ENCODE results near the gene WAC.
"Not testable (repeated sequence)": the region's sequence is repeated elsewhere in the genome, so short reads cannot be mapped to it uniquely, and the experiment has no call there.

Gene WAC

GRCh38 chr10:28560617-28561016, 27.7 kb downstream of the WAC start:
- in situ Hi-C loops (cut with MboI; ENCODE audit: low sequenced_read_pairs), result no loop called here

- in situ Hi-C loops (cut with MboI; ENCODE audit: low sequenced_read_pairs), result no loop called here
Measured at GRCh38 chr10:28561531-28561930, 28.6 kb downstream of the WAC start.

- in situ Hi-C loops (cut with MboI; ENCODE audit: low sequenced_read_pairs), result no loop called here
Measured at GRCh38 chr10:28564905-28565304, 32.0 kb downstream of the WAC start.

DNA sequence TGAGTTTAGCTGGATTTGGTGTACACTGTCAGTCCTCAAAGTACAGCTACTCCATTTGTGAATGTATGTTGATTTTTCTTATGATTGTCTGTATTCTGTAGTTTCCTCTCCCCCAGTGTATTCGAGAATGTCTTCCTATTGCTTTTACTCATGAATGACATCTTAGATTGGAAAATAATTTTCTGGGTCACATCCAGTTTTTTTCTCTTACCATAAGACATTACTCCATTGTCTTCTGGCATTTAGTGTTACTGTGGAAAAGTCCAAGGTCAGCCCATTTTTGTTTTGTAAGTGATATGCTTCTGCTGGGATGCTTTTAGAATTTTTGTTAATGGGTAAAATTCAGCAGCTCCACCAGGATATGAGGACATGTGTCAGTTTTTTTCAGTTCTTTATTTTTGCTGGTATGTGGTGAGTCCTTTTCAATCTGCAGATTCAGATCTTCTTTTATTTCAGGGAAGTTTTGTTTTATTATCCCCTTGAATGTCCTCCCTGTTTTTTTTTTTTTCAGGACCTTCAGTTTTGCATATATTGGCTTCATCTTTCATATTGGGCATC, 33.6 kb downstream of the WAC start:
- in situ Hi-C loops (cut with MboI; ENCODE audit: low sequenced_read_pairs), result no loop called here

DNA sequence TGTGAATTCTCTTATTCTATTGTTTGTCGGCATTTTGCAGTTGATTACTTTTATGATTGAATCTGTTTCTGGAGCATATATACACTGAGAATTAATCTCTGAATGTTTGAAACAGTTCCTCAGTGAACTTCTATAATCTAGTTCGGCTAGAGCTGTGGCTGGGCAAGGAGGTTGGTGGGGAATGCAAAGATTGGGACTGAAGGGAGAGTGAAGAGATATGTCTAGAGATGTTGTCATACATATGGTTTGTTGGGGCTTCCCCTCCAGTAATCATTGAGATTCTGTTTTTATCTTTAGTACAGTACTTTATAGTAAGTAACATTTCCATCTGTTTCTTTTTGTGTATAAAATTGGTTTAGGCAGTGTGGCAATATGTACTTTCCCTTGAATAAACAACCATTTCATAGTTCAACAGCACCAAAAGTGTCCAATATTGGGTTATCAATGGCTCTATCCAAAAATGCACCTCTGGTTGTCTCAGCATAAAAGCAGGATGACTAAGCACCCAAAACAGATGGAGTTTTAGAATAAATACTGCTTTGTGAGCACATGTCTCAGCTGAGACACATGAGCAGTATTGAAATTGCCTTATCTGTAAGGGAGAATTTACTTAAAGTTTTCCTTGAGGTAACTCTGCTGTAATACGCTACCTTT, 36.7 kb downstream of the WAC start:
- in situ Hi-C loops (cut with MboI; ENCODE audit: low sequenced_read_pairs), result no loop called here

DNA sequence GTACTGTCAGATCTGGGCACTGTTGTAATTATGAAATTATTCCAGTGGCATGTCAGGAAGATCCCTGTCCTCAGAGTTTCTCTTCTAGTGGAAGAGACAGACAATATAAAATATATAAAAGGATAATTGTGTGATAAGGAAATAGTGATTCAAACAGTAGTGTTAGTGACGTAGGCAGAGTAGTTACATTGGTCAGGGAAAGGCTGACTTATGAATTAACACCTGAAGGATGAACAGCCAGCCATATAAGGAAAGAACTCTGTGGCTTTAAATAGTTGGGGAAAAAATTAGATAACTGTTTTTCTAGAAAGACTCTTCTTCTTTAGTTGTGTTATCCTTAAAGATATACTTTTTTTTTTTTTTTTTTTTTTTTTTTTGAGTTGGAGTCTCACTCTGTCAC, 37.7 kb downstream of the WAC start:
- in situ Hi-C loops (cut with MboI; ENCODE audit: low sequenced_read_pairs), result no loop called here

DNA sequence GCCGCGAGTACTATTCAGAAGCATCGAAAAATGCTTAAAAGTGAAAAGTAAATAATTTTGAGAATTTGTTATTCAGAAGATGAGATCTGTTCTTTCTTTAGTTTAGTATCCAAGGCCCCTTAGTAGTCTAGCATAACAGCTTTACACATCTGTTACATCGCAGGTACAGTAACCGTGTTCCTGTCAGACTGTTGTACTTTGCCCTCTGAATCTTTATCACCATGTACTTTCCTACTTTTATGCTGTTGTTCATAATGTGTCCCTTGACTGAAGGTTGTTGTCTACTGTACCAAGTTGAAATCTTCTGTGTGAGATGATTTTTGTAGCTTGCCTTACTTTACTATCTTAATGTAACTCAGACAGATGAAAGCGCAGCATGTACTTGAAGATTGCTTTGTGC, 38.3 kb downstream of the WAC start:
- in situ Hi-C loops (cut with MboI; ENCODE audit: low sequenced_read_pairs), result no loop called here

- in situ Hi-C loops (cut with MboI; ENCODE audit: low sequenced_read_pairs), result not testable (repeated sequence)
Measured at GRCh38 chr10:28574214-28574613, 41.3 kb downstream of the WAC start.

DNA sequence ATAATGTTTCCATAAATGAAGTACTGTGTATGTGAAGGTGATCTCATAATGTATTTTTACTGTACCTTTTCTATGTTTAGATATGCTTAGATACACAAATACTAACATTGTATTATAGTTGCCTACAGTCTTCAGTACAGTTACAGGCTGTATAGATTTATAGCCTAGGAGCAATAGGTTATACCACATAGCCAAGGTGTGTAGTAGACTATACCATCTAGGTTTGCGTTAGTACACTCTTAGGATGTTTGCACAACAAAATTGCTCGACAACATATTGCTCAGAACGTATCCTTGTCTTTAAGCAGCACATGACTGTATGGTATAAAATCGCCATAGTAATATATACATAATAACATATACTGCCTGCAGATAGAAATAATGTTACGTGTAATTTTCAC, 42.9 kb downstream of the WAC start:
- in situ Hi-C loops (cut with MboI; ENCODE audit: low sequenced_read_pairs), result no loop called here

- in situ Hi-C loops (cut with MboI; ENCODE audit: low sequenced_read_pairs), result no loop called here
Measured at GRCh38 chr10:28577506-28577905, 44.6 kb downstream of the WAC start.

GRCh38 chr10:28578454-28578853, 45.5 kb downstream of the WAC start:
- in situ Hi-C loops (cut with MboI; ENCODE audit: low sequenced_read_pairs), result no loop called here

- in situ Hi-C loops (cut with MboI; ENCODE audit: low sequenced_read_pairs), result no loop called here
Measured at GRCh38 chr10:28580825-28581224, 47.9 kb downstream of the WAC start.

GRCh38 chr10:28581916-28582315, 49.0 kb downstream of the WAC start:
- in situ Hi-C loops (cut with MboI; ENCODE audit: low sequenced_read_pairs), result no loop called here

GRCh38 chr10:28585076-28585475, 52.2 kb downstream of the WAC start:
- in situ Hi-C loops (cut with MboI; ENCODE audit: low sequenced_read_pairs), result no loop called here

DNA sequence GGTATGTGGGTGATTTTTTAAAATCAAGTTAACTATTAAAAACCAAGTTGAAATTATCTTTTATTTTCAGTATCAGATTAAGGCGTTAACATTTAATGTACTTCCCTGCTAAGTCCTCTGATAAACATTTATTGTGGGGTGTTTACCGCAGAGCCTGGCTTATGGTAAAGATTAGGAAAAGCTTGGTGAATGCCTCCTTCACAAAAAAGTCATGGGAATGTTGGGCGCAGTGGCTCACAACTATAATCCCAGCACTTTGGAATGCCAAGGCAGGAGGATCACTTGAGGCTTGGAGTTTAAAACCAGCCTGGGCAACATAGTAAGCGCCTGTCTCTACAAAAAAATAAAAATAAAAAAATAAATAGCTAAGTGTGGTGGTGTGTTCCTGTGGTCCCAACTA, 53.3 kb downstream of the WAC start:
- in situ Hi-C loops (cut with MboI; ENCODE audit: low sequenced_read_pairs), result no loop called here

- in situ Hi-C loops (cut with MboI; ENCODE audit: low sequenced_read_pairs), result no loop called here
Measured at GRCh38 chr10:28587270-28587969, 54.5 kb downstream of the WAC start.

- in situ Hi-C loops (cut with MboI; ENCODE audit: low sequenced_read_pairs), result no loop called here
Measured at GRCh38 chr10:28587970-28588290, 55.0 kb downstream of the WAC start.

GRCh38 chr10:28592953-28593352, 60.0 kb downstream of the WAC start:
- in situ Hi-C loops (cut with MboI; ENCODE audit: low sequenced_read_pairs), result no loop called here

- in situ Hi-C loops (cut with MboI; ENCODE audit: low sequenced_read_pairs), result no loop called here
Measured at GRCh38 chr10:28593811-28594210, 60.9 kb downstream of the WAC start.

GRCh38 chr10:28594406-28594805, 61.5 kb downstream of the WAC start:
- in situ Hi-C loops (cut with MboI; ENCODE audit: low sequenced_read_pairs), result no loop called here

- in situ Hi-C loops (cut with MboI; ENCODE audit: low sequenced_read_pairs), result no loop called here
Measured at GRCh38 chr10:28595613-28596012, 62.7 kb downstream of the WAC start.

DNA sequence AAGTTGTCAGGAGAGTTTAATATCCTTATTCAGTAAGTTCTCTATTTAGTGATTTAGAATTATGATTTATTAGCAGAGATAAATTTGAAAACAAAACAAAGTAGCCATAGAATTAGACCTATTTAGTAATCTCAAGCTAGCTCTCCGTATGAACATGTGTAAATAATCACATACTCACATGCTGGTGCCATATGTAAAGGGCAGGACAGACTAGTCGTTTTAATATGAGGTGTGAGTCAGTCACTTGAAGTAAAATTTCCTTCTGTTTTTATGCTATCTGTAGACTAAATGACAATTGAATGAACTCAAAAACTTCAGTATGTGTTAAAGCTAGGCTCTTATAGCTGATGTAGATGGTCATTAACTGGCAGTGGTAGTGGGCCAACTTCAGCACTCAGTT, 67.1 kb downstream of the WAC start:
- in situ Hi-C loops (cut with MboI; ENCODE audit: low sequenced_read_pairs), result no loop called here

DNA sequence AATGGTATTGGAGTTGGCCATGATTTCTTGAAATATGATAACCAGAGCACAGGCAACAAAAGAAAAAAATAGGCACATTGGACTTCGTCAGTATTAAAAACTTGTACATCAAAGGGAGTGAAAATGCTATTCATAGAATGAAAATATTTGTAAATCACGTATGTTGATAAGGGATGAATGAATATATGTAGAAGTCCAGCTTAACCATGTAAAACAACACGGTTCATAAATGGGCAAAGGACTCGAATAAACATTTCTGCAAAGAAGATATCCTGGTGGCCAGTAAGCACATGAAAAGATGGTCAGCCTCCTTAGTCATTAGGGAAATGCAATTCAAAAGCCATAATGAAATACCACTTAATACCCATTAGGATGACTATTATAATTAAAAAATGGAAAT, 68.1 kb downstream of the WAC start:
- in situ Hi-C loops (cut with MboI; ENCODE audit: low sequenced_read_pairs), result no loop called here
